Breast epithelium (tissue), 3 donors: Measurements from ENCODE around the gene YTHDF2.

ENCODE experiments used
- CTCF ChIP-seq, 3 donors: fragments of 450-650 bp; IDR thresholded peaks; one replicate each; pipeline ENCODE4 v1.5.1; 2016 to 2017; ENCODE audit warnings: antibody characterized with exemption in 3 of 3, mild to moderate bottlenecking in 3 of 3, moderate library complexity in 3 of 3
- POLR2A ChIP-seq: fragments of 450-650 bp; IDR thresholded peaks from one replicate; pipeline ENCODE4 v1.6.1; 2016; ENCODE audit warnings: antibody characterized with exemption, mild to moderate bottlenecking, moderate library complexity
- POLR2AphosphoS5 ChIP-seq, 3 donors: sonication (generic); formaldehyde crosslinking; IDR thresholded peaks; one replicate each; pipeline ENCODE4 v1.6.1; 2017; ENCODE audit warnings: antibody characterized with exemption in 3 of 3

DNA sequence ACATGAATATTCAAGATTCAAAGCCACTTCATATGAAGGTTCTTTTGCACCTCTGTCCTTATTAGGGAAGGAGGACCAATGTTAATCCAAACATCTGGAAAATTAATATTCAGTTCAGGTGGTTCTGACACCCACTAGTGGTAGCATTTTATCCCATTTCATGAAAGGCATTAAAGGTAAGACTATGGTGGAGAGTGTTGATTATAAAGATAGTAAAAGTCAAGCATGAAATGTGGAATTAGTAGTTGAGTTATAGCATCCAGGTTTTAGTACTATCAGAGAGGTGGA, 17.5 kb upstream of the YTHDF2 start:
- no peak for TF ChIP-seq CTCF (IDR thresholded peaks at IDR 0.05)
- no peak for TF ChIP-seq POLR2A
- no peak for TF ChIP-seq POLR2AphosphoS5 (IDR thresholded peaks at IDR 0.05)
